ENCODE measurements around the gene RASGEF1C. TPM values are rescaled to one million over a fixed set of nuclear protein-coding genes. Genes with fewer than 3 reads are reported as not detected.
A peak's percentile ranks its signal among the peaks of the same experiment; 100 is the strongest.

Gene RASGEF1C
- total RNA-seq, 2 experiments from 2014 or later = not detected

- DNase-seq (no peak), ATAC-seq (ENCODE audit: poor library complexity) (no peak)
- no peak for TF ChIP-seq CTCF (IDR thresholded peaks at IDR 0.05)
- Mint-ChIP-seq H3K9me3 (no peaks in the 10 kb centered on the region), H3K36me3 (ENCODE audit: low read depth) (no peaks in the 10 kb centered on the region), H3K4me1 (ENCODE audit: low read depth) (no peaks in the 10 kb centered on the region), H3K4me3 (no peak overlapping the region), H3K27me3 (peaks cover 10% of the 10 kb centered on the region), H3K27ac (no peak overlapping the region)
- CTCF ChIA-PET = no interaction called here
- Histone ChIP-seq H3K36me3 (ENCODE audit: insufficient read depth, low read length) (no peaks in the 10 kb centered on the region), H3K27ac (ENCODE audit: low read depth in 1 of 2, low read length in 2 of 2) (no peak overlapping the region), H3K4me3 (ENCODE audit: low read length) (no peak overlapping the region), H3K4me1 (ENCODE audit: insufficient read depth, low read length) (no peaks in the 10 kb centered on the region), H3K27me3 (ENCODE audit: control insufficient read depth in 1 of 2, insufficient read depth in 2 of 2, low read length in 2 of 2) (peaks cover 2 to 3% of the 10 kb centered on the region in 2 experiments), H3K9me3 (ENCODE audit: control insufficient read depth in 1 of 2, insufficient read depth in 1 of 2, low read length in 2 of 2) (no peaks in the 10 kb centered on the region)
- POLR2A ChIA-PET = no interaction called here
- intact Hi-C loops (cut with DNase I, micrococcal nuclease) = no loop called here
Measured at GRCh38 chr5:180169248-180170105, 39.5 kb downstream of the RASGEF1C start.

- DNase-seq = no peak
Measured at GRCh38 chr5:180168758-180169157, 40.3 kb downstream of the RASGEF1C start.

GRCh38 chr5:180166176-180166575 is 42.8 kb downstream of the RASGEF1C start:
- no peak overlapping the region for H3K4me3 ChIP-seq (ENCODE audit: low read length)
- no peaks in the 10 kb centered on the region for H3K36me3 ChIP-seq (ENCODE audit: insufficient read depth, low read length)
- no peak for ATAC-seq (ENCODE audit: poor library complexity)
- ChIA-PET CTCF (no interaction called here), POLR2A (no interaction called here)
- no peak overlapping the region for H3K27ac ChIP-seq (ENCODE audit: low read depth in 1 of 2, low read length in 2 of 2)
- Mint-ChIP-seq H3K27me3 (peaks cover 16% of the 10 kb centered on the region), H3K4me3 (no peak overlapping the region), H3K9me3 (peaks cover 5% of the 10 kb centered on the region), H3K36me3 (ENCODE audit: low read depth) (no peaks in the 10 kb centered on the region), H3K4me1 (ENCODE audit: low read depth) (no peaks in the 10 kb centered on the region), H3K27ac (no peak overlapping the region)
- no peak for TF ChIP-seq CTCF (IDR thresholded peaks at IDR 0.05)
- intact Hi-C loops (cut with DNase I, micrococcal nuclease) = no loop called here
- DNase-seq = peak in 1 of 14 experiments; percentile 10
- no peaks in the 10 kb centered on the region for H3K4me1 ChIP-seq (ENCODE audit: insufficient read depth, low read length)
- H3K9me3 ChIP-seq (ENCODE audit: control insufficient read depth in 1 of 2, insufficient read depth in 1 of 2, low read length in 2 of 2) = peaks cover 0 to 12% of the 10 kb centered on the region in 2 experiments
- H3K27me3 ChIP-seq (ENCODE audit: control insufficient read depth in 1 of 2, insufficient read depth in 2 of 2, low read length in 2 of 2) = peaks cover 3% of the 10 kb centered on the region in 2 experiments

More at GRCh38 chr5:180168758-180169157, 40.3 kb downstream of the RASGEF1C start:
- Histone ChIP-seq H3K27me3 (ENCODE audit: control insufficient read depth in 1 of 2, insufficient read depth in 2 of 2, low read length in 2 of 2) (peaks cover 2 to 3% of the 10 kb centered on the region in 2 experiments), H3K9me3 (ENCODE audit: control insufficient read depth in 1 of 2, insufficient read depth in 1 of 2, low read length in 2 of 2) (no peaks in the 10 kb centered on the region), H3K4me3 (ENCODE audit: low read length) (no peak overlapping the region), H3K27ac (ENCODE audit: low read depth in 1 of 2, low read length in 2 of 2) (no peak overlapping the region), H3K4me1 (ENCODE audit: insufficient read depth, low read length) (no peaks in the 10 kb centered on the region), H3K36me3 (ENCODE audit: insufficient read depth, low read length) (no peaks in the 10 kb centered on the region)
- intact Hi-C loops (cut with DNase I, micrococcal nuclease) = no loop called here
- CTCF ChIA-PET = no interaction called here
- Mint-ChIP-seq H3K36me3 (ENCODE audit: low read depth) (no peaks in the 10 kb centered on the region), H3K27me3 (peaks cover 10% of the 10 kb centered on the region), H3K27ac (no peak overlapping the region), H3K4me1 (ENCODE audit: low read depth) (no peaks in the 10 kb centered on the region), H3K4me3 (no peak overlapping the region), H3K9me3 (peaks cover 4% of the 10 kb centered on the region)
- POLR2A ChIA-PET = no interaction called here
- ATAC-seq (ENCODE audit: poor library complexity) = no peak
- no peak for TF ChIP-seq CTCF (IDR thresholded peaks at IDR 0.05)
